ENCODE data around the gene KRTAP19-1. TPM values are rescaled to one million over a fixed set of nuclear protein-coding genes. Genes with fewer than 3 reads are reported as not detected.

The KRTAP19-1 gene
- total RNA-seq, 1 experiment from 2014 or later = not detected

GRCh38 chr21:30437010-30437565 is 43.1 kb downstream of the KRTAP19-1 start:
- no peak for DNase-seq (ENCODE audit: low spot score)
- in situ Hi-C loops (cut with HindIII; ENCODE audit: low sequenced_read_pairs) = no loop called here

GRCh38 chr21:30434033-30434631 is 46.0 kb downstream of the KRTAP19-1 start:
- no peak for DNase-seq (ENCODE audit: low spot score)
- in situ Hi-C loops (cut with HindIII; ENCODE audit: low sequenced_read_pairs) = no loop called here

- in situ Hi-C loops (cut with HindIII; ENCODE audit: low sequenced_read_pairs) = no loop called here
Observed at GRCh38 chr21:30430170-30430655, 50.0 kb downstream of the KRTAP19-1 start, which contains the start of gene KRTAP13-4. Gene KRTAP13-4 (plus strand): TSS chr21:30430220. CDS start chr21:30430276, 56 bp downstream.

More at GRCh38 chr21:30430170-30430655, 50.0 kb downstream of the KRTAP19-1 start, which contains the start of gene KRTAP13-4:
- no peak for DNase-seq (ENCODE audit: low spot score)

Other genes starting within 250 kb of the KRTAP19-1 start
- gene KRTAP24-1, start 197.4 kb downstream of the KRTAP19-1 start, total RNA-seq (2014; rRNA removed; shearing (Covaris generic)) = not detected in 2 replicates
- gene KRTAP25-1, start 190.9 kb downstream of the KRTAP19-1 start, total RNA-seq (2014; rRNA removed; shearing (Covaris generic)) = not detected in 2 replicates
- gene KRTAP26-1, start 160.1 kb downstream of the KRTAP19-1 start, total RNA-seq (2014; rRNA removed; shearing (Covaris generic)) = not detected in 2 replicates
- not detected in 2 replicates for gene KRTAP27-1, start 142.7 kb downstream of the KRTAP19-1 start, total RNA-seq (2014; rRNA removed; shearing (Covaris generic))
- gene KRTAP23-1, start 131.8 kb downstream of the KRTAP19-1 start, total RNA-seq (2014; rRNA removed; shearing (Covaris generic)) = not detected in 2 replicates
- not detected in 2 replicates for gene KRTAP13-2, start 108.1 kb downstream of the KRTAP19-1 start, total RNA-seq (2014; rRNA removed; shearing (Covaris generic))
- gene KRTAP13-1, start 84.3 kb downstream of the KRTAP19-1 start, total RNA-seq (2014; rRNA removed; shearing (Covaris generic)) = not detected in 2 replicates
- gene KRTAP13-3, start 54.4 kb downstream of the KRTAP19-1 start, total RNA-seq (2014; rRNA removed; shearing (Covaris generic)) = not detected in 2 replicates
- gene KRTAP13-4, start 50.1 kb downstream of the KRTAP19-1 start, total RNA-seq (2014; rRNA removed; shearing (Covaris generic)) = not detected in 2 replicates
- not detected in 2 replicates for gene KRTAP15-1, start 40.1 kb downstream of the KRTAP19-1 start, total RNA-seq (2014; rRNA removed; shearing (Covaris generic))
- gene KRTAP19-2, start 7.1 kb upstream of the KRTAP19-1 start, total RNA-seq (2014; rRNA removed; shearing (Covaris generic)) = not detected in 2 replicates
- gene KRTAP19-3, start 11.6 kb upstream of the KRTAP19-1 start, total RNA-seq (2014; rRNA removed; shearing (Covaris generic)) = not detected in 2 replicates
- not detected in 2 replicates for gene KRTAP19-4, start 16.8 kb upstream of the KRTAP19-1 start, total RNA-seq (2014; rRNA removed; shearing (Covaris generic))
- gene KRTAP19-5, start 21.8 kb upstream of the KRTAP19-1 start, total RNA-seq (2014; rRNA removed; shearing (Covaris generic)) = not detected in 2 replicates
- not detected in 2 replicates for gene KRTAP19-6, start 61.5 kb upstream of the KRTAP19-1 start, total RNA-seq (2014; rRNA removed; shearing (Covaris generic))
- not detected in 2 replicates for gene KRTAP19-7, start 80.9 kb upstream of the KRTAP19-1 start, total RNA-seq (2014; rRNA removed; shearing (Covaris generic))
- gene KRTAP22-2, start 110.0 kb upstream of the KRTAP19-1 start, total RNA-seq (2014; rRNA removed; shearing (Covaris generic)) = not detected in 2 replicates
- gene KRTAP6-3, start 112.1 kb upstream of the KRTAP19-1 start, total RNA-seq (2014; rRNA removed; shearing (Covaris generic)) = not detected in 2 replicates
- gene KRTAP6-2, start 118.5 kb upstream of the KRTAP19-1 start, total RNA-seq (2014; rRNA removed; shearing (Covaris generic)) = not detected in 2 replicates
- gene KRTAP22-1, start 120.7 kb upstream of the KRTAP19-1 start, total RNA-seq (2014; rRNA removed; shearing (Covaris generic)) = not detected in 2 replicates
- not detected in 2 replicates for gene KRTAP6-1, start 133.6 kb upstream of the KRTAP19-1 start, total RNA-seq (2014; rRNA removed; shearing (Covaris generic))
- gene KRTAP20-1, start 136.1 kb upstream of the KRTAP19-1 start, total RNA-seq (2014; rRNA removed; shearing (Covaris generic)) = not detected in 2 replicates
- gene KRTAP20-4, start 140.3 kb upstream of the KRTAP19-1 start, total RNA-seq (2014; rRNA removed; shearing (Covaris generic)) = not detected in 2 replicates
- not detected in 2 replicates for gene KRTAP20-2, start 154.8 kb upstream of the KRTAP19-1 start, total RNA-seq (2014; rRNA removed; shearing (Covaris generic))
- not detected in 2 replicates for gene KRTAP20-3, start 162.5 kb upstream of the KRTAP19-1 start, total RNA-seq (2014; rRNA removed; shearing (Covaris generic))
- gene KRTAP21-3, start 238.4 kb upstream of the KRTAP19-1 start, total RNA-seq (2014; rRNA removed; shearing (Covaris generic)) = not detected in 2 replicates